HS-5 (cell line): ENCODE measurements around the gene MYH13.

Experiments
- DNase-seq: peaks from one replicate; pipeline ENCODE4 v3.0.0-alpha.2; 2012; ENCODE audit warnings: low read depth

Gene MYH13

DNA sequence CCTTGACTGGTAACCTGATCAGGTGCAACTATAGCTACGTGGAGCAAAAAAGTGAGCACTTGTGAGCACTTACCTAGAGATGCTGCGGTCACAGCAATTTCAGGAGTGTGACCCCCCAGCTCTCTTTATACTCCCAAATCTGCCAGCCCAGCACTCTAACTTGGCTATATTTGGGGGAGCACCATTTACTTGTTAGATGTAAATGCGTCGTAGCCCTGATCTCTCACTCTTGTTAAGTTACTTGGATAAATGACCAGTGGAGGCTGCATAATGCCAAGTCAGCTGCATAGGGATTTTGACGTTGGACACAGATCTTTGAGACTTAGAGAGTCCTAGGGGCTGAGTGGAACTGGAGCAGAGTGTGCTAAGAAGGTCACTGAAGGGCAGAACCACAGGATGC is at the start of gene MYH13:
Gene MYH13 (minus strand): TSS at position 101 of the 400 bp plus-strand sequence. CDS start 8,476 bp downstream, outside the sequence.
- no peak for DNase-seq

DNA sequence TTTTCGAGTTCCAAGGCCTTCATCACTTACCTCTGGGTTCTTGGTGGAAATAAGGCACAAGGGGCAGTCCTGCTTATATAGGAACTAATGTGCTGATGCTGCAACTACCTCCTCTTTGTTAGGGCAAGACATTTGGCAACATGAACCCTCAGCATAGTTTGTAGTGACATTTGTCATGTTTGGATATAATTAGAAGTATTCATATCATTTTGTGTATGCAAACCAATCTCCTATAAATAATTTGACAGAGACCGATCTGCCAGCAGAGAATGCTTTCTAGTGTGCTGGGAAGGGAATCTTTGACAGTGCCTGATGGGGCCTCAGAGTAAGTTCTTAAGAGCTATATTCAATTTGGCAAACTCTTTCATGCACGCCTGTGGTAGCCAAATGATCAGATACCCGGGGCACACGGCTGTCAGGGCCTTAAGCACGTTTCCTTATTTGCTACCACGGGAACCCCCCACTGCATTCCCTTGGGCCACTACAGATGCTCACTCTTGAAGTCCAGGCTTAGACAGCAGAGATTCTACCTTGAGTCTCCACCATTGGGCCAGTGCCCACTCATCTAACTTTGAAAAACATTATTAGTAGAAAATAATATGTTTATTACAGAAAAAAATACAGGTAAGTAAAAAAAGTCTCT is 49.2 kb upstream of the MYH13 start, which contains the start of gene MYH8:
Gene MYH8 (minus strand): TSS at position 51 of the 643 bp plus-strand sequence. CDS start 1,723 bp downstream, outside the sequence.
- no peak for DNase-seq

DNA sequence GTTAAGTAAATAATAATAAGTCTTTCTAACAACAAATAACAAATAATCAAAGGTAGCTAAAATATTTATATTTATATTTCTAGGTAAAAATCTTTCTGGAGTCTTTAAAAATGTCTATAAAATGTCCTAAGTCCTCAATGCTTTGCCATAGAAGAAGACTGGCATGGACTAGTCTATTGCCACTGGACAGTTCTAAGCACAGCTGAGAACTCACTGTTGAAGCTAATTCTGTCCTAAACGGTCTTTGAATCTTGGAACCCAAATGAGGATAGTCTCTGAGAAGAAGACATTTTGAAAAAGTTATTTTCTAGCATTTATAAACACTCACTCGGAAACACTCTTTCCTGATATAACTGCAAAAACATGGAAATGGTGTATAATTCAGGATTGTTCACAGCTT is 48.4 kb upstream of the MYH13 start:
- no peak for DNase-seq

DNA sequence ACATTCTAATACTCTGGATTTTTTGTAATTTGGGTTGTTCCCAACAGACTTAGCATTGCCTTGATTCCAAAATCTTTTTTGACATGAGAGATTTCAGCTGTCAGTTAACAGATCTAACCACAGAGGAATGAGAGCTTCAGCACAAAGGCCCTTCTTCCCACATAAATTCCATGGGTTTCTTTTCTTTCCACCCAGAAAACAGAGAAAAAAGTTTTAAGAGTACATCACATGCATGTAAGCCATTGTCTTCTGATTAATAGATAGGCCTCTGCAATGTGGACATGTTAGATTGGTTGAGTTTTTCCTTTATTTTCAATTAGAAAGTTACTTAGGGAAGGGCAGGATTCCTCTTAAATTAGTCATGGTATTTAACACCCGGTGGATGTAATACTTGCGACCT is 48.0 kb upstream of the MYH13 start:
- no peak for DNase-seq

DNA sequence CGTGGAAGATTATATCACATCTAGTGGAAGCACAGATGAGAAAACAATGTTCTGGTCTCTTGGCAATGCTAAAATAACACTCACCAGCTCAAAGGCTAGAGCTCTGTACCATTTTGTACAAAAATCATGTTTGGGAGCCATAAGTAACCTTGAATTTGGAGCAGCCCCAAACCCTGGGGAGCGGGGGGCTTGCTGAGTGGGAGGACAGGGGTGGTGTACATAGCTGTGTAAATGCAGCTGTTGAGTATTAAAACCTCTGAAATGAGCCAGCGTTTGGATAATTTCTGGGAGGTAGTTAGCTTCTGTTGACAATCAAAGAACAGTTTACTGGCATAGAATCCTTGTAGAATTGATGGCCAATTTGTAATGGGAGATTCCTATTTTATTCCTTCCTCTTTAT is 44.6 kb upstream of the MYH13 start:
- no peak for DNase-seq

DNA sequence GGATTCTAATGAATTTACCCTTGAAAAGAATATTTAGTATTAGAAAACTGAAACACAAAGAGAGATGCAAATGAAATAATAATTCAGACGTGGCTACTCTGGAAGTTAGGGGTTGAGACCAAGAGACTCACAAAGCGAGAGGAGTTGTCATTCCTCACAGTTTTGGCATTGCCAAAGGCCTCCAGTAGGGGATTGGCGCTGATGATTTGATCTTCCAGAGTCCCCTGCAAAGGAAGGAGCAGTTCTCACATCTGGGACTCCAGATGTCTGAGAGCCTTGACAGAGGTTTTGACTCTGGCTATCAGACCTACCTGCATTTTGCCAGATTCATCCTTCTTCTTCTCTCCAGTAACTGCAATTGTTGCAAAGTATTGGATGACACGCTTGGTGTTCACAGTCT is 42.4 kb upstream of the MYH13 start:
- no peak for DNase-seq

DNA sequence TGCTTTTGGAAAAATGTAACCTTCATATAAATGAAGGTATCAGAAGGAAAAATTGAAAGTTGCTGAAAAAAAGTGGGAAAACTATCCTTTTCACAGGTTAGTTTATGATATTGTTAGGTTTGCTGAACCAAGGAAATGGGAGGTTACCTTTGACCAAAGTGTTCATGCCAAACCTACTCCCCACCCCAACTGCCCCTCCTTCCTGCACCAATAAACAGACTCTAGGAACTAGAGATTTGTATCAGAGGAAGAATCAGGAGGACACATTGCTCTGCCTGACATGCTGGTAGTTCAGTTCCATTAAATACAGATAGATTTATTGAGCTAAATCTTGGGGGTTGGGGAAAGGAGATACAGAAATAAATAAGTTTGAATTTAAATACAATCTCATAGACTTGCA is 30.8 kb upstream of the MYH13 start:
- DNase-seq: no peak

DNA sequence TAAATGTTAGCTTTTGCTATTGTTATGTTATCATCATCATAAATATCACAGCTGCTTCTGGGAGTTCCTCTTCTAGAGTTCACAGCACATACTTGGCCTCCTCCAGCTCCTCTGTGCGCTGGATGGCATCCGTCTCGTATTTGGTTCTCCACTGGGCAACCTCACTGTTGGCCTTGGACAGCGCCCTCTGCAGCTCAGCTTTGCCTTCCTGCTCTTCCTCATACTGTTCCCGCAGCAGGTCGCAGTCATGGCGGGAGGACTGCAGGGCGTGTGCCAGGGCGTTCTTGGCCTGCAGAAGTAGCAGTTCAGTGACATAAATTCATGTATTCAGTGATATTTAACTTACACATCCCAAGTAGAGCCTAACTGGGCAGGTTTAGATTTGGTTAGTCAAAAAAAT is 25.5 kb upstream of the MYH13 start:
- DNase-seq: no peak

DNA sequence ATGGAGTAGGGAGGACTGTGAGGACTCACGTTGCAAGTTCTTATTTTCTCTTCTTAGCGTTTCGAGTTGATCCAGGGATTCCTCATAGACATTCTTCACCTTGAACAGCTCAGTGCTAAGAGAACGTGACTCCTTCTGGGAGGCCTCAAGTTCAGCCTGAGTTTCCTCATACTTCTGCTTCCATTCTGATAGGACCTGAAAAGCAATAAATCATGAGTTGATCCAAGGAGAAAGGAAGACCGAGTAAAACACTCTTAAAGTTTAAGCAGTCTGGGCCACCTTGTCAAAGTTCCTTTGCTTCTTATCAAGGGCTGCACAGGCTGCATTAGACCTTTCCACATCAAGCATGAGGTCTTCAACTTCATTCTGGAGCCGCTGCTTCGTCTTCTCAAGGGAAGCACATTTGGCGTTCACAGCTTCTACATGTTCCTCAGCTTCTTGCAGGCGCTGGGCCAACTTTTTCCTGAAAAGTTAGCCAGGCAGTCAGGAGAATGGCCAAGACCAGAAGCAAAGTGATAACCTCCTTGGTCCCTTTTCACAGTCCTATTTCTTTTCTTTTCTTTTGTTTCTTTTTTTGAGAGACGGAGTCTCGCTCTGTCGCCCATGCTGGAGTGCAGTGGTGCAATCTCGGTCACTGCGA is 23.8 kb upstream of the MYH13 start:
- no peak for DNase-seq

DNA sequence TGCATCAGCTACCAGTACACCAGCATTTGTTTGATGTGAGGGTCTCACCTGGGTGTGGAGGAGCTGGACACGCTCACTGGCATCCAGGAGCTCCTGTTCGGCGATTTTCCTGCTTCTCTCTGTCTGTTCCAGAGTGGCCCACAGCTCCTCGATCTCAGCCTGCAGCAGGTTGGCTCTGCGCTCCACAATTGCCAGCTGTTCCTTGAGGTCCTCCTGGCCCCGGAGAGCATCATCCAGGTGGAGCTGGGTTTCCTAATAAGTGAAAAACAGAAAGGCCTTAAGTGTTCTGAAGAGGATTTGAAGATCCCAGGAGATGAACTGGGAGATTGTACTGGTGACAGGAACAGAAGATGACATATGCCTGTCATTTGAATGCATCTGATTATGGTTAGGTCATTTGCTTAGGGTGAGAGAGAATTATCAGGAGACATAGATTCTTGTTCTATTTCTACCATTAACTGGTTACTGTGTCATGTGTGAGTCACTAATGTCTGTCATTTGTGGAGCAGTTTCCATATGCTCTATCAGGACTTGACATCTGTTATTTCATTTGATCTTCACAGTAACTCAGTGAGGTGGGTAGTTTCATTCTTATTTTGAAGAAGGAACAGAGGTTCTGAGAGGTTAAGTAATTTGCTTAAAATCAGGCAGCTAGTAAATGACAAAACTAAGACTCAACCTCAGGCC is 21.5 kb upstream of the MYH13 start:
- DNase-seq: no peak

DNA sequence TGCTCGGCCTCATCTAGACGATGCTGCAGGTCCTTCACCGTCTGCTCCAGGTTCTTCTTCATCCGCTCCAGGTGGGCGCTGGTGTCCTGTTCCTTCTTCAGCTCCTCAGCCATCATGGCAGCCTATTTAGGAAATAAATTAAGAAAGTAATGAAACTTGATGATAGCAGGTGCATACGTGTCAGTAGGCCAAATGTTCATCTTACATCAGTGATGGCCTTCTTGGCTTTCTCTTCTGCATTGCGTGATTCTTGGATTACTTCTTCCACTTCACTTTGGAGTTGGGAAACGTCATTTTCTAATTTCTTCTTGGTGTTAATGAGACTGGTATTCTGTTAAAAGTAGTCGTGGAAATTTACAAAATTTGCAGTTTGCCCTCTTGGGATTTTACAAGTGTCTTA is 20.1 kb upstream of the MYH13 start:
- no peak for DNase-seq

DNA sequence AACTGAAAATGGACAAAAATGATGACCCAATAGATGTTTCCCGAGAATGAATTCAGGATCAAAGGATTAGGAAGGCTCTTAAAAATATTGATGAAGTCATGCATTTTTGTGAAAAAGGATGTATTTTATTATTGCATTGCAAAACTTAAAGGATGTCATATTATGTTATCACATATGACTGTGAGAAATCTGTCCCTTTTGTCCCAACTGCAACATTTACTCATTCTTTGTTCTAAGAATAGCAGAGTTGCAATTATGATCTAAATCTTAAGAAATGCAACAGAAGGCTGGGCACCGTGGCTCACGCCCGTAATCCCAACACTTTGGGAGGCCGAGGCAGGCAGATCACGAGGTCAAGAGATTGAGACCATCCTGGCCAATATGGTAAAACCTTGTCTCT is 13.1 kb upstream of the MYH13 start:
- no peak for DNase-seq

DNA sequence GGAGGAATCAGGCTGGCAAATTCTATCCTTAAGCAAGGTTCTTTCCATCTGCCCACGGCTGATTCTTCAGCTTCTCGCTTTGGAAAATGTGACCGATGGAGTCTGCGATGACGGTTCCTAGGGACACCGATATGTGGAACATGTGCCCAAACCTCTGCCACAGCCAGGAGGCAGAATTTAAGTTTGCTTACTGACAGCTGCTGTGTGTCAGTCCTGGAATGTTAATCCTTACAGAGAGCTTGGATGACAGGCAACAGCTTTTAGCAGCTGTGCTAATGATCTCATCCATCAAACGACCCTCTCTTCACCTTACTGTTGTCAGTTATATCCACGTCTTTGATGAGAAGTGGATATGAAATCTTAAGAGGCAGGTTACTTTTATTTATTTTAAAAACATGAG is 11.4 kb upstream of the MYH13 start:
- no peak for DNase-seq

DNA sequence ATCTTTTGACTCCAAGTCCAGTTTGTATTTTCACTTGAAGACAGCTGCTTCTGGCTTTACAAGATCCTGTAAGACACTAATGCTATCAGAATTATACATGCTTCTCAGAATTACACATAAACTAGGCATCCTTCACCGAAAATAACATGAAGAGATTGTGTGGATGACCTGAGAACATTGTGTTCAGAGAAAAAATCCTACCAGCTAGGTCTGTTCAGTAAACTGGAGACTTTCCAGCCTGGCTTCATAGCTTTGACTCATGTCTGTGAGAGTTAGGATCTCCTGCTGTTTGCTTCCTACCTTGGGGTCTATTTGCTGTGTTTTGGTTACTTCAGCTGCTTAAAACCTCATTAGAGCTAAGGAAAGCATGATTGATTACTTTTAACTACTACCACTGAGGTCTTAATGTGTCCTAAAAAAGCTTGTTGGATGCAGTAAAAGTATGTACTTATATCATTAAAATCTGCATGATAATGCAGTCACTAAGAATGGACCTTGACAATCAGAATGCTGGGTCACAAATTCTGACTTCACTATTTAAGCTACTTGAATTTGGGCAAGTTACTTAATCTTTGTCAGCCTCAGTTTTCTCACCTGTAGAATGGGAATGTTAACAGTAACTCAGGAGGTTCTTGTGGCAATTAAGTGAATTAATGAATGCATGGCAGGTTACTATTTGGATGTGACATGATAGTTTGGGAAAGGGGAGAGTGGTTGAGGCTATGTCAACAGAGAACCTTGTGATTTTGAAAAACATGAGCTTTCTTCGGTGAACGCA is 8.0 kb upstream of the MYH13 start:
- no peak for DNase-seq

DNA sequence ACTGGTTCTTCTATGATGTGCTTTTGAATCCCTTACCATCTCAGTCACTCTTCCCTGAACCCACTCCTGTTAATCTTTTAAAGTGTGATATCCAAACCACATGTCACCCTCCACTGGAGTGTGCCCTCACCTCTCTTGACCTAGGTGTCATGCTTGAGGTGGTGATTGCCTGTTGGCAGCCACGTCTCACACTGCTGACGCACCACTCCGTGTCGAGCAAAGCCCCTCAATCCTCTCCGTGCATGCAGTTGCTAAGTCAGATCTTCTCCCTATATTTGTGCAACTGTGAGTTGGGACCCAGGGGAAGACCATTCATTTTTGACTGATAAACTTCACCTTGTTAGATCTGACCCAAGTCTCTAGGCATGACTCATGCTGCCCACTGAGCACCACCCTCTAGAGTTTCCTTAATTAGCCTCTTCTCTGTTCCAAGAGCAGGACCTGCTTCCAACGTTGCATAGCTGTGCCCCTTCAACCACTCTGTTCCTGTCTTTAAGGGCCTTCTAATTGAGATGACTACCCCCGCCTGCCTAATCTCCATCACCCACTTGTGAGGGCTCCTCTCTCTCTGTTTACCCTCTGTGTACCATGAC is 2.7 kb downstream of the MYH13 start:
- no peak for DNase-seq

DNA sequence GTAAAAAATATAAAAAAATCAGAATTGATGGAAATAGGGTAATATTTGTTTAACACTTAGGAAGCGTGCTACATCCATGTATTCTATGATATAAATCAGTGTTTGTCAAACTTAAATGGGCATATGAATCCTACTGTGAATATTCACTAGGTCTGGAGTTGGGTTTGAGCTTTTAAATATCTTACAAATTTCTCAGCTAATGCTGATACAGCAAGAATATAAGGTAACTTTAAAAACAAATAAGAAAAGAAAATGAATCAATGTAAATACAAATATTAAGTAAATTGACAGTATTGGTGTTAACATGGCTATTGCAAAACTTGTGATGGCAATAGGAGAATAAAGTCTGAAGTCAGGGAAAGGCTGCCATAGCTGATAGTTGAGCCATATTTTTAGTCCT is 3.6 kb downstream of the MYH13 start:
- DNase-seq: no peak

DNA sequence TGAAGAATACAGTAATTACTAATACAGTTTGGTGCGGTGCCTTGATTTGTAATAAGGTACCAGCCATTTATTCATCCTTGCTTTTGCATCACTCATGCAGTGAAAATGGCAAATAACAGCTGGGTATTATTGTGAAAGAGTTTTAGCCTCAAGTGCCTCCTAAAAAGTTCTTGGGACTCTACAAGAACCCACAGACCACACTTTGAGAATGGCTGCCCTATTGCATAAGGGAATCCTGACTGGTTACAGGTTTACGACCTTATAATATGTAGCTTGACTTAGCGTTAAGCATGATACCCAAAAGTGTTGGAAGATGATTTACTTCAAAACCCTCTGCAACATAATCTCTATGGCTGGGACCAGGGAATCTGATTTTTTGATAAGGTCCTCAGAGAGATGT is 4.2 kb downstream of the MYH13 start:
- DNase-seq: no peak

DNA sequence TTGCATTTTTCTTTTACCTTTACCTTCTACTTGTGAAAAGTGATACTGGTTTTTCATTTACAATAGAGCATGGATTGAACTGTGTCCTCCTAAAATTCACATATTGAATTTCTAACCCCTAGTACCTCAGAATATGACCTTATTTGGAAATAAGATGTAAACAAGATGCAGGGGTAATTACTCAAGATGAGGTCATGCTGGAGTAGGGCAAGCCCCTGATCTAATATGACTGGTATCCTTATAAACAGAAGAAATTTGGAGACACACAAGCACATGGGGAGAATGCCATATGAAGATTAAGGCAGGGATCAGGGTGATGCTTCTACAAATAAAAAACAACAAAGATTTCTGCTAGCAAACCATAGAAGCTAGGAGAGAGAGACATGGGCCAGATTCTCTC is 12.2 kb downstream of the MYH13 start:
- DNase-seq: no peak

DNA sequence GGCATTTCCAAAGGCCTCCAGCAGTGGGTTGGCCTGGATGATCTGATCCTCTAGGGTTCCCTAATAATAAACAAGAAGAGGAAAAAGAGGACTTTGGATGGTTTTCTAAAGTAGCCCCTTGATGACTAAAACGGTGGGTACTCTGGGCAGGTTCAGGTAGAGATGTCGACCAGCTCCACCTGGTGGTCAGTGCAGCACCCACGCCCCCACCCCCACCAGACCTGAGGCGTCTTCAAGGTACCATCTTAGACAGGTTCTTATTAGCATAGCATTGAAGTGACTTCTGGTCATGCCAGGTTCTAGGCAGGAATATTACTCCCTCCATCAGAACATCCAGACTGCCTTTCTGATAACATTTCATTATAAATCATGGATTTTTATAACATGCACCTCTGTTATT is 15.0 kb downstream of the MYH13 start:
- DNase-seq: no peak

DNA sequence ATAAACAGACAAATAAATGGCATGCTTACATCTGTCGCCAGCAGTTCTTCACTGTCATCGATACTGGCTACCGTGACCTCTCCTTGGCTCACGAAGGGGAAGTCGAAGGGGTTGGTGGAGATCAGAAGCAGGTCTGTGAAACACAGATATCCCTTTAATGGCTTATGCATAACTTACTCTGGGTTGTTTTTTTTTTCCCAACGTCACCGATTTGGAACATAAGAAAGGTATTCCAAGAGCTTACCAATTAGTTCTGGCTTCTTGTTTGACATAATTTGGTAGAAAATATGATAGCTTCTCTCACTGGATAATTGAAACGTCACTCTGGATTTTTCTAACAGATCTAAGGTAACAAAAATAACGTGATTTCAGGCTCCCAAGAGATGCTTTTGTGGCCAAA is 18.2 kb downstream of the MYH13 start:
- no peak for DNase-seq

DNA sequence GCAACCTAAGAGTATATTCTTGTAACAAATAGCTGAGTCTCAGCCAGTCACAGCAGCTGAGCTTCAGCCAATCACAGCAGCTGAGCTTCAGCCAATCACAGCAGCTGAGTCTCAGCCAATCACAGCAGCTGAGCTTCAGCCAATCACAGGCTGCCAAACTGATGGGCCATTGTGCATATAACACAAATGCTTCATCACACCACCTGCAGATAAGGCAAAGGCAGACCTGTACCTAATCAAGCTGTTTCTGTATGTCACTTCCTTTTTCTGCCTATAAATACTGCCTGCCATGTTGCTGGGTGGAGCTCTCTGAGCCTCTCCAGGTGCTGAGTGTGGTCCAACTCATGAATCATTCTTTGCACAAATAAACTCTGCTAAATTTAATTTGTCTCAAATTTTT is 19.9 kb downstream of the MYH13 start:
- no peak for DNase-seq

DNA sequence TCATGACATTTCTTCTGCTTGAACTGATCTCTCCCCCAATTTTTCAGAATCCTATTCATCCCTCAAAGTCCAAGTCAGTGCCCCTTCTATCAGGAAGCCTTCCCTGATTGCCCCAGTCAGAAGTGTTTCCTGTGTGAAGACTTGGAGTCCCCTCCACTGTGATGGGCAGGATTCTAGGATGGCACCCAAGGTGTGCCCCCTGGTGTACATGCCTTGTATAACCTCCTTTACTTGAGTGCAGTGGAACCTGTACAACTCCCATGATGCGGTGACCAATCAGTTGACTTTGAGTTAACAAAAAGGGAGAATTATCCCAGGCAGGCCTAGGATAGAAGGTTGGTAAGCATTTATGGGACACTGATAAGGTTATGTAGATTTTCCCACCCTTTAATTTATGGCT is 23.4 kb downstream of the MYH13 start:
- DNase-seq: no peak
